Measurements from ENCODE around the gene NCKAP5.

The NCKAP5 gene

DNA sequence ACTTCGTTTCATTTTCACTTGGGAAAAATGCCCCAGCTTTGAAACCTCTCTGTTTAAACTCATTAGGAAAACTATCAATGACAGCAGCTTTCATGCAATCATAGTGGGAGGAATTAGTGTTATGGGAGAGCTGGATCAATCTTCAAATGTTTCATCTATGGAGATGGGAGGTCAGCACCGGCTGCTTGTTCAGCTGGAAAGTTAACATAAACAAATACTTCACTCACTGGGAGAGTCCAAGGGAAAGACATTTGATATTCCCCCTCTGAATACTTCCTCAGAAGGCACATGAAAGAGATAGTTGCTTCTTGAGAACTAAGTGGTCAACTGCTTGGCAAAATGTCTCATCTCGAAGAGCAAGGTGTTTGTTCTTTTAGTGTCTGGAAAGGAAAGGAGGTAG lies 905.5 kb downstream of the NCKAP5 start:
- no peak for DNase-seq (ENCODE audit: low spot score)

DNA sequence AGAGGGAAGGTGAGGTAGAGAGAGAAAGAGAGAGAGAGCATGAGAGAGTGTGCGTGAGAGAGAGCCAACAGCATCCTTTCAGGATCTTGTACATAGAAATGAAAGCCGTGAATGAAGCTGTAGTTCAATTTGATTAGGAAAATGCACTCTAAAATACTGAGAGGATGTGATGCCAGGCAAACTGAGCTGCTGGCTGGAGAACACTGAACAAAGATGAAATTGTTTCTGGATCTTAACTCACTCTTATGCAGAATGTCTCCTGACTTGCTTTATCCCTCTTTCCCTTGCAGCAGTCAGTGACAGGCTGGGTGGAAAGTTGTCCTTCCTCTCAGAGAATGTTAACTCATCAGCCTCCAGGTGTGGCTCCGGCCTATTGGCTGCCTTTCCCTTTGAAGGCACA lies 908.9 kb downstream of the NCKAP5 start:
- DNase-seq (ENCODE audit: low spot score), result no peak

DNA sequence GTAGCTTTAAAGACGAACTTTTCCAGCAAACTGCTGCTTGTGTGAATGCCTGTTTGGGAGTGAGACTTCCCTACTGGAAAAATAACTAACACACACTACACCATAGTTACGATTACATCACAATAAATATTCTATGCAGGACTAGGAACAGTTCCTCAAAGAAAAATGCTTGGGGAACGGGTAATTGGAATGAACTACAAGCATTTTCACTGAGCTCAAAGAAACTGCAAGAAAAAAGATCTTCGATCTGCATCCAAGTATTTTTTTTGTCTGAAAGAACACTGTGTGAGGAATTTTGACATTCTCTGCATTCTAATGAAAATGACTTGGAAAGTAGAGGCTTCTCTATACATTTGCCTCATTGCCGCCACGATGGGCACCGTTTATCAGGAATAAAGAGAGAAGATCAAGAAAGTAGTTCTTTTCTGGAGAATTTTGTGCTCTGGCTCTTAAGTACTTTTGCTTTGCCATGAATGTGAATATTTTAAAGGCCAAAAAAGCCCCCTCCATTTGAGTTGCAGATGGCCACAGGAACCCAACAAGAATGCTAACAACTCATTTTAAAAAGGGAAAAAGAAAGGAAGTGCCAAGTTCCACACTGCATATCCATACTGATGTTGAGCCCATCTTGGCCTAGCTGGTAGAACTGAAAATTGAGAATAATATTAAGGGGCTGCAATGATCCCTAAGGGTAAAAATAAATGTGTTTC lies 911.8 kb downstream of the NCKAP5 start:
- no peak for DNase-seq (ENCODE audit: low spot score)

GRCh38 chr2:132654968-132655367 lies 913.3 kb downstream of the NCKAP5 start:
- DNase-seq (ENCODE audit: low spot score), result no peak

GRCh38 chr2:132654335-132654734 lies 913.9 kb downstream of the NCKAP5 start:
- DNase-seq (ENCODE audit: low spot score), result no peak

DNA sequence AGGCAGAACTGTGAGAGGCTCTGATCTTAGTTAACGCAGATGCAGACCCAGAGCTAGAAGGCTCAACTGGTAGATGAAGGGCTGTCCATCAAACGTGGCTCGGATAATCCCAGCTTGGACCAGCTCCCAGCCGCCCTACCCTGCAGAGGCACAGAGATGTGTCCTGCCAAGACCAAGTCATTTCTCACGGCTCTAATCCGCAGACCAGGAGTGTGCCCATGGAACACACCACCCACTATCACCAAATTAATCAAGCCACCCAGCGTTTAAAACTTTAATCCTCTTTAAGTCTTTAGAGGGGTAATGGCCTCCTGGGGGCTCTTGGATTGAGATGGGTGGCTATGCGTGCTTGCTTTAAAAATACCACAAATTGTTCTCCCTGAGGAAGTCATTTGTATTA lies 915.8 kb downstream of the NCKAP5 start:
- DNase-seq (ENCODE audit: low spot score), result no peak

DNA sequence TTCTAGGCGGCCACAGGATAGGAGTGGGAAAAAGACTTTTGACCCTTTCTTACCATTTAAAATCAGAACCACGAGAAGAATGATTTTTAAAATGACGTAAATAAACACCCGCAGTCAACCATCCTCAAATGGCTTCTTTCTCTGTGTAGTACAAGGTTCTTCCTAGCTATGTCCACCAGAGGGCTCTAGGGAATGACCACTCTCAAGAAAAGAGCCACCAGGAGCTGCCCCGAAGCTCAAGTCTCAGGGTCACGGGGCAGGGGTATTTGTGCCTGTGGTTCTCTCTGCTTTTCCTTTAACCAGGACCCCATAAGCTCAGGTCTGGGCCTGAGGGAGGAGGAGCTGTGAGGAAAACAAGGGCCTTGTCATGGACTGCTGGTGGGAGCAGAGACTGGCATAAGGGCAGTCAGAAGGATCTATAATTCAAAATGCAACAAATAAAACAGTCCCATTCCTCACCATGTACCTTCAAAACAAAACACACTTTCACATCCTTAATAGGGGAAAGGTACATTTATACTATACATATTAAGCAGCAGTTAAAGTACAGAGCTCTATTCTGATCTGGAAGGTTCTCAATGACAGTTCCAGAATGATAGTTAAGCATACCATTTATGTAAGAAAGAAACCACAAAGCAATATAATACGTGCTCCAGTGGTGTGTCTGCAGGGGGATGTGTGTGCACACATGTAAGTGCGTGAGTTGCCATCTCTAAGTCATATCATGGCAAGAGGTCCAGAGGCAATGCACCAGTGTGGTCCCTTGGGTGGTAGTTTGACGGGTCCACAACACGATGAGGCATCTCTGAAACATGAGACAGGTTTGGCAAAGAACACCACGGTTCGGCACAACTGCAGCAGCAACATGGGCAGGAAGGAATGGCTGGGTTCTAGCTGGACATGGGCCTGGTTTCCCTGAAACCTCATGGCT lies 916.9 kb downstream of the NCKAP5 start:
- DNase-seq (ENCODE audit: low spot score), result no peak

- DNase-seq (ENCODE audit: low spot score), result no peak
These were observed 921.6 kb downstream of the NCKAP5 start for GRCh38 chr2:132646540-132647108.

DNA sequence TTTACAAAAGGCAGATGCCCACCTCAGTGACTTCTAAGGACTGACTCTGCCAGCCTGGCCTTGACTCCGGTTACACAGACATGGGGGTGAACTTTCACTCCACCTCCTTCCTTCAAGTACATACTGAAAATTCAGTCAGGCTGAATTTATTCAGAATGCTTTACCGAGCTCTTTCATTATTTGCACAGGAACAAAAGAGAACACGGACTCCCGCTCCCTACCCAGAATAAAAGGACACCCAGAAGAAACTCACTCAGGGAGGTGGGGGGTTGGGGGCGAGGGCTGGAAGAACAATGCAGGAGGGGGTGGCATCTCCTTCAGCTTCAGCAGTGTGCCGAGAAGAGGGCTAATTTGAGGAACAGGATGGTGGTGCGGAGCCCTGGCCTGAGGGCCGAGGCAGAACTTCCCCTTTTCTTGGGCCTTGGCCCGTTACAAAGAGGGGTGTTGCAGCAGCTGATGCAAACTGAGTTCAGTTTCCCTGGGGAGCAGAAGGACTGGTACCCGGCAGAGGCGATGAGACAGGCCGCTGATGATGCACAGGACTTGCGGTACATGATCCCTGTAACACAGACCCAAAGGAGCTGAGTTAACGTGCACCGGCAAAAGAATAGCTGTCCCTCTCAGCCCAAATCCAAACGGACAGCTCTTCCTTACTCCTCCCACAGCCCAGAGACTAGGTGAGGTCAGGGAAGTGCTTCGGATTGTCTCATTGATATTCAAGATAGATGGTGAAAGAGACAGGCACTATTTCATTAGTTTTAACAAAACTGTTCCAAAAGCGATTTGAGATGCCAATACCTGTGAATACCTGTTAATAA lies 922.3 kb downstream of the NCKAP5 start:
- DNase-seq (ENCODE audit: low spot score), result no peak

- no peak for DNase-seq (ENCODE audit: low spot score)
These were observed 923.1 kb downstream of the NCKAP5 start for GRCh38 chr2:132645176-132645575.

DNA sequence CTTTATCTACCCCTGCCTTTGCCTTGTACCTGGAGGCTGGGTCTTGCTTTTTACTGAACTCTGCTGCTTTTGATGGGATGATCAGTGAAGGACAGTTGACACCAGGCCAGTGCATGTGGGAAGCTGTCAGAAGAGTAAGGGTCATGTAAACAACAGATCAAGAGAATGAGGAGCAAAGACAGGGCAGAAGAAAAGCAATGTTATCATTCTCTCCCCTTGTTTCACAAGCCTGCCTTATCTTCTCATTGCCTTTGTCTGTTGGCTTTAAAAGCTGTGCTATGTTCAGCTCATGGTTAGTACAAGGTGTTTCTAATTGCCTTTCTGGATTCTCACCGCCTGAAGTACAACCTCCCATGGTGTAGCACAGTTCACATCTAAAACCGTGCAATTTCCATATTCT lies 925.8 kb downstream of the NCKAP5 start:
- DNase-seq (ENCODE audit: low spot score), result no peak

- DNase-seq (ENCODE audit: low spot score), result no peak
These were observed 926.4 kb downstream of the NCKAP5 start for GRCh38 chr2:132641819-132642218.

DNA sequence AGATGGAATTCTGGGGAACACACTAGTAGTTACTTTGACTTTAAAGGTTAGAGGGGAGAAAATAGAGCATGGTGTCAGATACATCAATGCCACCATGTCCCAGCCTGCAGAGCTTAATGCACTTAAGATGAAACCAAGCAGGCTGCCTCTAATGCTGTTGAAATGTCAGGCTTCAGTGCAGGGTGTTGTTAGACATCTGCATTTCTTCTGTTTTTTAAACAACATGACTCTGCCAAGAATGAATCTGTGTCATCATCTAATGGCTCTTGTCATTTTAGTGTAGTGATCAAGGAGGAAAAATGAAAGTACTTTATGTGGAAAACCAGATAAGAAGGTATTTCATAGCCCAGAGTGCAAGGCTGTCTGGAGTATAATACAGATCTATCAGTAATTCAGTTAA lies 928.1 kb downstream of the NCKAP5 start:
- DNase-seq (ENCODE audit: low spot score), result no peak

DNA sequence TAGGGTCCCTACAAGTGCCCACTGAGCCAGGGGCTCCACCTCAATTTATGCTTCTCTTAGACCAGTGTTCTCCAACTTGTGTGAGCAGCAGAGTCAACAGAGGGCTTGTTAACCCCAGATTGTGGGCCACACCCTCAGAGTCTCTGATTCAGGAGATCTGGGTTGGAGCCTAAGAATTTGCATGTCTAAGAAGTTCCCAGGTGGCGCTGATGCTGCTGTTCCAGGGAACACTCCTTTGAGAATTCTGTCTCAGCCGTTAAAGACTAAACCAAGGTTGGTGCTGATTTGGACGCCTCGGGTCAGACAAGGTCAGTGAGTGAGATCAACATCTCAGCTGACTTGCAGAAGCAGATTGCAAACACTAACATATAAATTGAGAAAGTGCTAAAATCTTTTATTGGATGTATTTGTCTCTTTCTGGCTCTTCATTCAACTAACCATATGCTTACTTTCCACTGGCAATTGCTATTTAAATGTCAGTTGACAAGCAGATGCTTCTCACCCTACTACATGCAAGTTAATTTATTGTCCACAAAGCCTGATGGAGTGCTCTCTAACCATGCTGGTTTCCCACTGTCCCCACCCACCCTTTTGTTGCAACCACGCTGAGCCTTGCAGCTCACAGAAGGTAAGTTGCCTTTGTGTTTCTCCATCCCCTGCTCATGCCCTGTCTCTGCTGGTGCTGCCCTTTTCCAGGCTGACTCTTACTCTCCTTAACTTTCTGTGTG lies 929.8 kb downstream of the NCKAP5 start:
- no peak for DNase-seq (ENCODE audit: low spot score)

DNA sequence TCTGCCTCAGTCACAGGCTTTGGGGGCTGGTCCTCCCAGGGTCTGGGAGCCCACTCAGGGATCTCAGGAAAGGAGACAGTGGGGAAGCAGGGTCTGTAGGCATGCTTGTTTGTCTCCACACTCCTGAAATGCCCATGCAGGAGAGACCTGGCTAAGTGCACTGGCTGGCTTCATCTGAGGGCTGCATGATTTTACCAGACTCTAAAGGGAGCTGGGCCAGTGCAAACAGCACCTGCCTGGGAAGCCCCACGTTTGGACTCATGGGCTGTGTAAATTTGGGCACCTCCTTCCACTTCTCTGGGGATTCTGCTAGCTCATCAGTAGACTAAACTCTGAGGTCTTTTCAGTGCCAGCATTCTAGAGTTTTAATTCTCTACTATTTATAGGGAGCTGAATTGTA lies 931.9 kb downstream of the NCKAP5 start:
- no peak for DNase-seq (ENCODE audit: low spot score)

- DNase-seq (ENCODE audit: low spot score), result no peak
These were observed 934.6 kb downstream of the NCKAP5 start for GRCh38 chr2:132633635-132634034.

DNA sequence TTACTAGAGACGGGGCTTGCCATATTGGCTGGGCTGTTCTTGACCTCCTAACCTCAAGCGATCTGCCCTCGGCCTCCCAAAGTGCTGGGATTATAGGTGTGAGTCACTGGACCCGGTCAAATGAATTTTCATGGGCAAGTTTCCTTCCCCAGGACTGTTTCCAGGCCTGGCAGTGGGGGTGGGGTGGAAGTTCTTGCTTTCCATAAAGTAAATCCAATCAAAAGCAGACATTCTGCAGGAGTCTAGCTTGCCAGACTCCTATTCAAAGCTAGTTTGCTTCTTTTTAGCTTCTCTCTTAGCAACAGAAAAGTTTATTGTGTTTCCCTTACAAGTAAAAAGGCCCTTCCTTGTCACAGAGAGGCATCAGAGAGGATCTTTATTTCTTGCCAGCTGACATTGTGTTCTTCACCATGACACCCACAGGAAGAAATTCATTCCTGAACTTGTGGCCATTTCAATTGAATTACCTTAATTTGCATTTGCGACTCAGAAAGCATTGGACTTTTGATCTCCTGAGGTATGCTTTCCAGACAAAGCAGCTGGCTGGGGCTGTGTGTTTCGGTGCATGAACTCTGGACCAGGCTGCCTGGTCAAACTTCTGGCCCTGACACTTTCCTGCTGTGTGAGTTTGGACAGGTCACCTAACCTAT lies 936.1 kb downstream of the NCKAP5 start:
- DNase-seq (ENCODE audit: low spot score), result no peak

GRCh38 chr2:132627536-132627935 lies 940.7 kb downstream of the NCKAP5 start:
- DNase-seq (ENCODE audit: low spot score), result no peak

- no peak for DNase-seq (ENCODE audit: low spot score)
These were observed 945.0 kb downstream of the NCKAP5 start for GRCh38 chr2:132623096-132623839.

All from kidney capillary endothelial cell (primary cell).